CD4-positive, alpha-beta memory T cell (primary cell): ENCODE measurements around the gene EXTL2. TPM values are rescaled to one million over a fixed set of nuclear protein-coding genes. Genes with fewer than 3 reads are reported as not detected.

Experiments used
- CTCF ChIA-PET: fragments of 350-600 bp; sonication (Branson Sonifier 250); formaldehyde crosslinking; loops from one replicate; lab custom pipeline; 2021; ENCODE audit warnings: inconsistent platforms; ENCODE audit not compliant: partially characterized antibody; lab: Charles Lee
- POLR2A ChIA-PET: fragments of 350-600 bp; sonication (Branson Sonifier 250); formaldehyde crosslinking; loops from one replicate; lab custom pipeline; 2021; ENCODE audit not compliant: partially characterized antibody; lab: Charles Lee
- DNase-seq, 5 donors: peaks; one replicate each; pipeline versions ENCODE4 v3.0.0 to v3.0.0-alpha.2; 2020 to 2022; ENCODE audit warnings: mixed read lengths in 1 of 5
- H3K27ac ChIP-seq: one replicate; pipeline ENCODE4 v1.7.0; 2013; ENCODE audit warnings: low read depth, low read length
- H3K27me3 ChIP-seq: 2 replicates; pipeline ENCODE4 v1.7.0; 2013; ENCODE audit warnings: mild to moderate bottlenecking, low read length, moderate library complexity; ENCODE audit not compliant: insufficient read depth
- H3K36me3 ChIP-seq: 2 replicates; pipeline ENCODE4 v1.7.0; 2013; ENCODE audit warnings: mild to moderate bottlenecking, low read length, moderate library complexity; ENCODE audit not compliant: insufficient read depth
- H3K4me1 ChIP-seq: 2 replicates; pipeline ENCODE4 v1.7.0; 2013; ENCODE audit warnings: mild to moderate bottlenecking, low read length, moderate library complexity; ENCODE audit not compliant: insufficient read depth
- H3K4me3 ChIP-seq, 2 donors: one replicate each; pipeline ENCODE4 v1.7.0; 2013; ENCODE audit warnings: low read length in 2 of 2, mild to moderate bottlenecking in 1 of 2
- H3K9me3 ChIP-seq, 2 donors: one replicate each; pipeline ENCODE4 v1.7.0; 2013; ENCODE audit warnings: low read length in 2 of 2, control low read depth in 1 of 2; ENCODE audit not compliant: control insufficient read depth in 1 of 2
- H3K27ac Mint-ChIP-seq, 7 donors: one replicate each; pipeline ENCODE4 v1.8.0; 2020 to 2021; ENCODE audit warnings: mixed read lengths in 7 of 7, mild to moderate bottlenecking in 6 of 7, inconsistent platforms in 3 of 7, moderate library complexity in 3 of 7
- H3K27me3 Mint-ChIP-seq, 2 donors: one replicate each; pipeline ENCODE4 v1.8.0; 2020 to 2021; ENCODE audit warnings: mixed read lengths in 2 of 2
- H3K36me3 Mint-ChIP-seq, 2 donors: one replicate each; pipeline ENCODE4 v1.8.0; 2020 to 2021; ENCODE audit warnings: mixed read lengths in 2 of 2, inconsistent platforms in 1 of 2, mild to moderate bottlenecking in 1 of 2
- H3K4me1 Mint-ChIP-seq, 4 donors: one replicate each; pipeline ENCODE4 v1.8.0; 2020 to 2021; ENCODE audit warnings: mixed read lengths in 4 of 4, mild to moderate bottlenecking in 1 of 4
- H3K4me3 Mint-ChIP-seq, 8 donors: one replicate each; pipeline ENCODE4 v1.8.0; 2020 to 2021; ENCODE audit warnings: mixed read lengths in 8 of 8, mild to moderate bottlenecking in 7 of 8, moderate library complexity in 6 of 8, inconsistent platforms in 3 of 8
- H3K9me3 Mint-ChIP-seq, 8 donors: one replicate each; pipeline ENCODE4 v1.8.0; 2020 to 2021; ENCODE audit warnings: mixed read lengths in 8 of 8, mild to moderate bottlenecking in 5 of 8, inconsistent platforms in 3 of 8, moderate library complexity in 1 of 8
- intact Hi-C: fragments of 100-400 bp; cut with micrococcal nuclease; formaldehyde crosslinking; loops from one replicate; pipeline ENCODE4 v1.15.1; 2023
- polyA plus RNA-seq, 2 donors: library from polyadenylated mRNA; unstranded; fragments of 300-500 nt; fragmentation: Illumina TruSeq; gene quantifications; one replicate each; pipeline ENCODE4 v1.2.3, GENCODE V29; 2021
- total RNA-seq, 2 experiments: library from RNA; stranded (reverse); gene quantifications; one replicate each; pipeline ENCODE4 v1.2.3, GENCODE V29; 2021

The EXTL2 gene
- 1 to 10 TPM; 2.5 to 4.2 TPM for total RNA-seq
- polyA plus RNA-seq: 1 to 10 TPM; 1.5 to 2.6 TPM

- H3K27me3 Mint-ChIP-seq: no peaks in the 10 kb centered on the region
- ChIA-PET POLR2A (interaction anchor here (0.6 to 4.6 kb wide), 18 partner anchors 11 to 925 kb away, joined by 3 to 81 read pairs (median 6); partner anchors contain the start of genes DPH5, S1PR1, SASS6 and SLC35A3), CTCF (interaction anchor here (1.0 to 2.4 kb wide), 5 partner anchors 26 to 645 kb away, joined by 3 to 10 read pairs (median 5); partner anchors contain the start of gene DBT)
- intact Hi-C loops: loop anchor here (1.0 to 5.0 kb wide), 3 partner anchors 462 to 858 kb away; a partner anchor contains a TSS
- H3K4me3 ChIP-seq: peak within 1 kb of the TSS; percentile 96 to 98
- H3K27ac ChIP-seq: peak within 1 kb of the TSS; percentile 100
- peak within 1 kb of the TSS; percentile 94 to 100 (median 100) for H3K4me3 Mint-ChIP-seq
- peaks cover 40% of the 10 kb centered on the region for H3K4me1 ChIP-seq
- no peaks in the 10 kb centered on the region for H3K27me3 ChIP-seq
- H3K9me3 Mint-ChIP-seq: peaks cover 0 to 12% (median 6%) of the 10 kb centered on the region in 8 donors
- peak; percentile 47 to 78 (median 53) for DNase-seq
- H3K36me3 ChIP-seq: peaks cover 8% of the 10 kb centered on the region
- H3K27ac Mint-ChIP-seq: peak within 1 kb of the TSS; percentile 99 to 100 (median 100)
- peaks cover 28 to 57% (median 37%) of the 10 kb centered on the region in 4 donors for H3K4me1 Mint-ChIP-seq
- peaks cover 27 to 40% of the 10 kb centered on the region in 2 donors for H3K36me3 Mint-ChIP-seq
- H3K9me3 ChIP-seq: no peaks in the 10 kb centered on the region
Measured at GRCh38 chr1:100894603-100895539, at the start of gene EXTL2. Gene EXTL2, minus strand, starts transcription at chr1:100894842. Its CDS starts 6,085 bp downstream, at chr1:100888757.

GRCh38 chr1:100943533-100943932 is 48.9 kb upstream of the EXTL2 start:
- H3K4me3 Mint-ChIP-seq: peak overlapping the region in 3 of 8 donors; percentile 45 to 63 (median 45)
- no peak overlapping the region for H3K27ac ChIP-seq
- no peaks in the 10 kb centered on the region for H3K27me3 ChIP-seq
- peaks cover 80 to 83% of the 10 kb centered on the region in 2 donors for H3K36me3 Mint-ChIP-seq
- H3K27me3 Mint-ChIP-seq: no peaks in the 10 kb centered on the region
- DNase-seq: no peak
- no peaks in the 10 kb centered on the region for H3K36me3 ChIP-seq
- peaks cover 25% of the 10 kb centered on the region for H3K4me1 ChIP-seq
- peaks cover 40 to 65% (median 55%) of the 10 kb centered on the region in 4 donors for H3K4me1 Mint-ChIP-seq
- no peaks in the 10 kb centered on the region for H3K9me3 ChIP-seq
- H3K9me3 Mint-ChIP-seq: peaks cover 2 to 60% (median 49%) of the 10 kb centered on the region in 8 donors
- H3K4me3 ChIP-seq: no peak overlapping the region
- ChIA-PET POLR2A (interaction anchor here (0.8 to 2.7 kb wide), 5 partner anchors 7 to 295 kb away, joined by 3 to 17 read pairs (median 6); partner anchors contain the start of gene S1PR1), CTCF (interaction anchor here (1.1 kb wide), 1 partner anchor 45 kb away, joined by 3 read pairs; no protein-coding TSS in a partner anchor)
- intact Hi-C loops: no loop called here
- H3K27ac Mint-ChIP-seq: peak overlapping the region in 4 of 7 donors; percentile 37 to 69 (median 56)

GRCh38 chr1:100942304-100943046 is 47.8 kb upstream of the EXTL2 start:
- Mint-ChIP-seq H3K9me3 (peaks cover 2 to 55% (median 40%) of the 10 kb centered on the region in 8 donors), H3K4me3 (peak overlapping the region in 5 of 8 donors; percentile 29 to 63 (median 36)), H3K4me1 (peaks cover 36 to 68% (median 51%) of the 10 kb centered on the region in 4 donors), H3K27ac (peak overlapping the region in 5 of 7 donors; percentile 38 to 69 (median 60)), H3K27me3 (no peaks in the 10 kb centered on the region), H3K36me3 (peaks cover 82 to 83% of the 10 kb centered on the region in 2 donors)
- H3K36me3 ChIP-seq: no peaks in the 10 kb centered on the region
- no peak overlapping the region for H3K4me3 ChIP-seq
- no peaks in the 10 kb centered on the region for H3K9me3 ChIP-seq
- no peak overlapping the region for H3K27ac ChIP-seq
- POLR2A ChIA-PET: interaction anchor here (0.6 to 2.7 kb wide), 8 partner anchors 8 to 296 kb away, joined by 3 to 17 read pairs (median 6); partner anchors contain the start of gene S1PR1
- H3K4me1 ChIP-seq: peaks cover 20% of the 10 kb centered on the region
- intact Hi-C loops: no loop called here
- no peaks in the 10 kb centered on the region for H3K27me3 ChIP-seq
- CTCF ChIA-PET: interaction anchor here (1.1 kb wide), 1 partner anchor 46 kb away, joined by 3 read pairs; no protein-coding TSS in a partner anchor
- no peak for DNase-seq

- Mint-ChIP-seq H3K36me3 (peaks cover 79 to 80% of the 10 kb centered on the region in 2 donors), H3K27me3 (no peaks in the 10 kb centered on the region), H3K9me3 (peaks cover 2 to 48% (median 33%) of the 10 kb centered on the region in 8 donors), H3K27ac (peak overlapping the region in 6 of 7 donors; percentile 17 to 60 (median 46)), H3K4me3 (peak overlapping the region in 5 of 8 donors; percentile 11 to 63 (median 31)), H3K4me1 (peaks cover 35 to 65% (median 46%) of the 10 kb centered on the region in 4 donors)
- intact Hi-C loops: no loop called here
- Histone ChIP-seq H3K36me3 (peaks cover 1% of the 10 kb centered on the region), H3K27me3 (no peaks in the 10 kb centered on the region), H3K9me3 (no peaks in the 10 kb centered on the region), H3K27ac (no peak overlapping the region), H3K4me1 (peaks cover 20% of the 10 kb centered on the region), H3K4me3 (no peak overlapping the region)
- ChIA-PET POLR2A (interaction anchor here (0.8 to 3.4 kb wide), 9 partner anchors 9 to 297 kb away, joined by 3 to 17 read pairs (median 6); partner anchors contain the start of gene S1PR1), CTCF (interaction anchor here (1.1 to 1.6 kb wide), 2 partner anchors 7 to 12 kb away, joined by 3 to 5 read pairs; no protein-coding TSS in a partner anchor)
- no peak for DNase-seq
Measured at GRCh38 chr1:100941580-100942216, 47.1 kb upstream of the EXTL2 start.

- peak overlapping the region in 5 of 8 donors; percentile 16 to 60 (median 44) for H3K4me3 Mint-ChIP-seq
Measured at GRCh38 chr1:100941098-100941527, 46.5 kb upstream of the EXTL2 start.

More at GRCh38 chr1:100941098-100941527, 46.5 kb upstream of the EXTL2 start:
- H3K9me3 Mint-ChIP-seq: peaks cover under 1 to 45% (median 29%) of the 10 kb centered on the region in 8 donors
- DNase-seq: no peak
- H3K27me3 Mint-ChIP-seq: no peaks in the 10 kb centered on the region
- Histone ChIP-seq H3K27ac (no peak overlapping the region), H3K27me3 (no peaks in the 10 kb centered on the region), H3K4me1 (peaks cover 26% of the 10 kb centered on the region), H3K9me3 (no peaks in the 10 kb centered on the region), H3K4me3 (no peak overlapping the region), H3K36me3 (peaks cover 7% of the 10 kb centered on the region)
- peaks cover 79% of the 10 kb centered on the region in 2 donors for H3K36me3 Mint-ChIP-seq
- intact Hi-C loops: no loop called here
- ChIA-PET CTCF (interaction anchor here (1.1 to 1.6 kb wide), 2 partner anchors 8 to 12 kb away, joined by 3 to 5 read pairs; no protein-coding TSS in a partner anchor), POLR2A (interaction anchor here (0.8 to 3.4 kb wide), 7 partner anchors 8 to 298 kb away, joined by 3 to 14 read pairs (median 6); no protein-coding TSS in a partner anchor)
- H3K27ac Mint-ChIP-seq: peak overlapping the region in 4 of 7 donors; percentile 15 to 88 (median 67)
- peaks cover 39 to 67% (median 51%) of the 10 kb centered on the region in 4 donors for H3K4me1 Mint-ChIP-seq
